GM21447 (cell line): Measurements from ENCODE around the gene OR5H14.
"Not testable (repeated sequence)": the region's sequence is repeated elsewhere in the genome, so short reads cannot be mapped to it uniquely, and the experiment has no call there.

Source experiments
- ATAC-seq: cut with Tn5 transposase; IDR thresholded peaks from one replicate; pipeline ENCODE4 v1.9.1; 2021; ENCODE audit not compliant: unreplicated experiment

Gene OR5H14

GRCh38 chr3:98147179-98147578 is at the start of gene OR5H14:
OR5H14 (plus strand) TSS chr3:98147479; CDS start chr3:98149386, 1,907 bp downstream.
- no peak for ATAC-seq

- ATAC-seq, result no peak
These were observed 47.4 kb upstream of the OR5H14 start for GRCh38 chr3:98099848-98100247.

- ATAC-seq, result no peak
These were observed 39.1 kb upstream of the OR5H14 start for GRCh38 chr3:98108162-98108561.

GRCh38 chr3:98109807-98110549 is 37.3 kb upstream of the OR5H14 start:
- ATAC-seq, result no peak

GRCh38 chr3:98110550-98110908 is 36.8 kb upstream of the OR5H14 start:
- no peak for ATAC-seq

GRCh38 chr3:98114264-98114663 is 33.0 kb upstream of the OR5H14 start:
- no peak for ATAC-seq

GRCh38 chr3:98115717-98116116 is 31.6 kb upstream of the OR5H14 start:
- no peak for ATAC-seq

GRCh38 chr3:98130421-98130820 is 16.9 kb upstream of the OR5H14 start, which contains the start of gene OR5H1:
OR5H1 (plus strand) TSS chr3:98130721; CDS start chr3:98132698, 1,977 bp downstream.
- no peak for ATAC-seq

GRCh38 chr3:98136631-98137030 is 10.6 kb upstream of the OR5H14 start:
- no peak for ATAC-seq

- ATAC-seq, result not testable (repeated sequence)
These were observed 9.3 kb upstream of the OR5H14 start for GRCh38 chr3:98137826-98138557.

- no peak for ATAC-seq
These were observed 6.7 kb upstream of the OR5H14 start for GRCh38 chr3:98140531-98140930.

GRCh38 chr3:98148751-98149150 is 1.5 kb downstream of the OR5H14 start:
- no peak for ATAC-seq

- not testable (repeated sequence) for ATAC-seq
These were observed 2.2 kb downstream of the OR5H14 start for GRCh38 chr3:98149456-98149855.

GRCh38 chr3:98151241-98151640 is 4.0 kb downstream of the OR5H14 start:
- ATAC-seq, result no peak

GRCh38 chr3:98166396-98166795 is 19.1 kb downstream of the OR5H14 start, which contains the start of gene OR5H15:
OR5H15 (plus strand) TSS chr3:98166696; CDS start chr3:98168700, 2,004 bp downstream.
- ATAC-seq, result no peak

GRCh38 chr3:98171071-98171470 is 23.8 kb downstream of the OR5H14 start:
- no peak for ATAC-seq

- ATAC-seq, result no peak
These were observed 25.3 kb downstream of the OR5H14 start for GRCh38 chr3:98172621-98173020.

- no peak for ATAC-seq
These were observed 33.1 kb downstream of the OR5H14 start for GRCh38 chr3:98180319-98180890.

- ATAC-seq, result no peak
These were observed 34.9 kb downstream of the OR5H14 start for GRCh38 chr3:98182196-98182595.

- ATAC-seq, result no peak
These were observed 37.9 kb downstream of the OR5H14 start for GRCh38 chr3:98185180-98185579.

- peak; percentile 81 for ATAC-seq
These were observed 41.3 kb downstream of the OR5H14 start for GRCh38 chr3:98188545-98188944.

GRCh38 chr3:98190911-98191310 is 43.6 kb downstream of the OR5H14 start:
- not testable (repeated sequence) for ATAC-seq
